Thyroid gland (tissue), 4 donors: ENCODE results near the gene LIG3. TPM values are rescaled to one million over a fixed set of nuclear protein-coding genes. Genes with fewer than 3 reads are reported as not detected.
"Not testable (repeated sequence)": the region's sequence is repeated elsewhere in the genome, so short reads cannot be mapped to it uniquely, and the experiment has no call there.

Source experiments
- DNase-seq, 2 donors: peaks; one replicate each; pipeline ENCODE4 v3.0.0-alpha.2; 2019
- H3K27ac ChIP-seq, 3 donors: fragments of 200-600 bp; sonication (generic); 1 replicate in 2 of 3; 2 replicates in 1 of 3; pipeline ENCODE4 v1.5.1; 2016 to 2019; ENCODE audit warnings: mild to moderate bottlenecking in 1 of 3, moderate library complexity in 1 of 3
- H3K27me3 ChIP-seq: fragments of 200-600 bp; sonication (generic); one replicate; pipeline ENCODE4 v1.5.1; 2019
- H3K36me3 ChIP-seq, 2 donors: fragments of 200-600 bp; sonication (generic); one replicate each; pipeline ENCODE4 v1.5.1; 2016 to 2019
- H3K4me1 ChIP-seq, 2 donors: fragments of 200-600 bp; sonication (generic); one replicate each; pipeline ENCODE4 v1.5.1; 2017 to 2019
- H3K4me3 ChIP-seq, 3 donors: fragments of 200-600 bp; sonication (generic); replicated peaks in 1 of 3; 1 replicate in 2 of 3; 2 replicates in 1 of 3; pipeline ENCODE4 v1.5.1; 2016; ENCODE audit warnings: mild to moderate bottlenecking in 1 of 3
- H3K9me3 ChIP-seq: fragments of 200-600 bp; sonication (generic); one replicate; pipeline ENCODE4 v1.5.1; 2017
- POLR2A ChIP-seq, 2 donors: fragments of 450-650 bp; IDR thresholded peaks; one replicate each; pipeline ENCODE4 v1.6.1; 2017; ENCODE audit warnings: antibody characterized with exemption in 2 of 2, mild to moderate bottlenecking in 2 of 2, moderate library complexity in 1 of 2
- WGBS, 2 donors: methylation state at CpG; one replicate each; pipeline ENCODE4 v1.1.5; 2017; 5-methylcytosine and 5-hydroxymethylcytosine counted together
- intact Hi-C: fragments of 100-400 bp; cut with DNase I; formaldehyde crosslinking; loops from one replicate; pipeline ENCODE4 v1.15.1; 2023
- total RNA-seq, 4 donors: library from RNA; depleted of rRNA; stranded (reverse); fragments of >200 nt; gene quantifications; one replicate each; pipeline ENCODE4 v1.2.3, GENCODE V29; 2016
- TF ChIP-seq, protein P1 (sequence below), 6 experiments: fragments of 200-600 bp in 3 of 6; fragments of 450-650 bp in 3 of 6; sonication (generic) in 3 of 6; IDR thresholded peaks; one replicate each; pipeline ENCODE4 v1.5.1; 2016 to 2019; ENCODE audit warnings: antibody characterized with exemption in 6 of 6, mild to moderate bottlenecking in 2 of 6, inconsistent platforms in 1 of 6, moderate library complexity in 1 of 6

The LIG3 gene
- total RNA-seq, 4 donors from 2014 or later, result 34.5 to 103 (median 46.7) TPM

DNA sequence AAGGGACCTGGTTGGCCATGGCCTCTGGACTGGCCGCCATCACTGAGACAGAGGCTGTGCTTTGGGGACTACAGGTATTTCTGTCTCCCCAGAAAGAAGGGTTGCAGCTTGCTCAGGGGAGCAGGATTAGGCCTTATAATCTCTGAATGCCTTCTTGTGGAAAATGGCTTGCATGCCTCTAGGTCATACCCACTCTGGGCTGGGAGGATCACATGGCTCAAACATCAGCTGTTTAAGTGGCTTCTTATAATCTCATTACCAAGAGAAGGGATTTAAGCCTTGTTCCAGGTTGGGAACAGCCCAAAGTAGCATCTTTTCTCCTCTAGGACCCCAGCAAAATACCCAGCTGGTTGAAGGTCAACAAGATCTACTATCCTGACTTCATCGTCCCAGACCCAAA, 19.1 kb downstream of the LIG3 start:
- H3K27me3 ChIP-seq, result no peaks in the 10 kb centered on the region
- no peak for TF ChIP-seq POLR2A (IDR thresholded peaks at IDR 0.05)
- TF ChIP-seq, protein P1, sequence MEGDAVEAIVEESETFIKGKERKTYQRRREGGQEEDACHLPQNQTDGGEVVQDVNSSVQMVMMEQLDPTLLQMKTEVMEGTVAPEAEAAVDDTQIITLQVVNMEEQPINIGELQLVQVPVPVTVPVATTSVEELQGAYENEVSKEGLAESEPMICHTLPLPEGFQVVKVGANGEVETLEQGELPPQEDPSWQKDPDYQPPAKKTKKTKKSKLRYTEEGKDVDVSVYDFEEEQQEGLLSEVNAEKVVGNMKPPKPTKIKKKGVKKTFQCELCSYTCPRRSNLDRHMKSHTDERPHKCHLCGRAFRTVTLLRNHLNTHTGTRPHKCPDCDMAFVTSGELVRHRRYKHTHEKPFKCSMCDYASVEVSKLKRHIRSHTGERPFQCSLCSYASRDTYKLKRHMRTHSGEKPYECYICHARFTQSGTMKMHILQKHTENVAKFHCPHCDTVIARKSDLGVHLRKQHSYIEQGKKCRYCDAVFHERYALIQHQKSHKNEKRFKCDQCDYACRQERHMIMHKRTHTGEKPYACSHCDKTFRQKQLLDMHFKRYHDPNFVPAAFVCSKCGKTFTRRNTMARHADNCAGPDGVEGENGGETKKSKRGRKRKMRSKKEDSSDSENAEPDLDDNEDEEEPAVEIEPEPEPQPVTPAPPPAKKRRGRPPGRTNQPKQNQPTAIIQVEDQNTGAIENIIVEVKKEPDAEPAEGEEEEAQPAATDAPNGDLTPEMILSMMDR (IDR thresholded peaks at IDR 0.05), result no peak
- peaks cover 43 to 62% of the 10 kb centered on the region in 2 donors for H3K4me1 ChIP-seq
- no peaks in the 10 kb centered on the region for H3K36me3 ChIP-seq
- H3K9me3 ChIP-seq, result no peaks in the 10 kb centered on the region
- no peak overlapping the region for H3K4me3 ChIP-seq
- intact Hi-C loops, result loop anchor here (5.0 kb wide), 1 partner anchor 93 kb away; no protein-coding TSS in a partner anchor
- H3K27ac ChIP-seq, result peak overlapping the region; percentile 91 to 97 (median 95)
- DNase-seq, result no peak
- WGBS, 2 donors, result 93 to 94% methylated on average over 2 of the region's 2 CpGs

DNA sequence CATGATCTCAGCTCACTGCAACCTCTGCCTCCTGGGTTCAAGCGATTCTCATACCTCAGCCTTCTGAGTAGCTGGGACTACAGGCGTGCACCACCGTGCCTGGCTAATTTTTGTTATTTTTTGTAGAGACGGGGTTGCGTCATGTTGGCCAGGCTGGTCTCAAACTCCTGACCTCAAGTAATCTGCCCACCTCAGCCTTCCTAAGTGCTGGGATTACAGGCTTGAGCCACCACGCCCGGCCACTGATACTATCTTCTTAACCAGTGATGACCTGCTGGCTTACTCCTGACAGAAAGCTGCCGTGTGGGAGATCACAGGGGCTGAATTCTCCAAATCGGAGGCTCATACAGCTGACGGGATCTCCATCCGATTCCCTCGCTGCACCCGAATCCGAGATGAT, 20.7 kb downstream of the LIG3 start:
- 88 to 93% methylated on average over 14 of the region's 14 CpGs for WGBS, 2 donors
- Histone ChIP-seq H3K27ac (peak overlapping the region; percentile 87 to 97 (median 91)), H3K4me1 (peaks cover 43 to 62% of the 10 kb centered on the region in 2 donors)
- DNase-seq, intact Hi-C loops, H3K9me3 ChIP-seq, H3K4me3 ChIP-seq, H3K27me3 ChIP-seq, H3K36me3 ChIP-seq: not testable (repeated sequence)

DNA sequence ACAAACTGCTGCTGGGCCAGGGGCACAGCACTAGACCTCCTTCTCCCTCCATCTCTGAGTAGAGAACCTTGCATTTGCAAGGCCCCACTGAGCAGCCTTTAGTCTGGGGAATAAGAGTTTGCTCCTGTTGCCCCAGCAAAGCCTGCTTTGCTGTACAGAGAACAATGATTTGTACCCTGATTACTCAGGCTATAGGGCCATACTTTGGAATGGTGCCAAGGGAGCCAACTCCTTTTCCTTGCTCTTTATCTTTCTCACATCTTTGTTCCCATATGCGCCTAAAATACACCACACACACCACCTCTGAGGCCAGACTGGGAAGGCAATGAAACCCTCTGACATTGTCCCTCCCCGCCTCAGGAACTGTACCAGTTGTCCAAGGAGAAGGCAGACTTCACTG, 21.2 kb downstream of the LIG3 start:
- H3K27ac ChIP-seq, result peak overlapping the region; percentile 87 to 97 (median 91)
- peaks cover 43 to 60% of the 10 kb centered on the region in 2 donors for H3K4me1 ChIP-seq
- H3K4me3 ChIP-seq, result no peak overlapping the region
- H3K27me3 ChIP-seq, result no peaks in the 10 kb centered on the region
- H3K9me3 ChIP-seq, result no peaks in the 10 kb centered on the region
- H3K36me3 ChIP-seq, result peaks cover 0 to 2% of the 10 kb centered on the region in 2 donors
- intact Hi-C loops, result no loop called here
- TF ChIP-seq, protein P1 (IDR thresholded peaks at IDR 0.05), result no peak
- no peak for TF ChIP-seq POLR2A (IDR thresholded peaks at IDR 0.05)
- WGBS, 2 donors, result 93 to 94% methylated on average over 2 of the region's 2 CpGs
- no peak for DNase-seq

DNA sequence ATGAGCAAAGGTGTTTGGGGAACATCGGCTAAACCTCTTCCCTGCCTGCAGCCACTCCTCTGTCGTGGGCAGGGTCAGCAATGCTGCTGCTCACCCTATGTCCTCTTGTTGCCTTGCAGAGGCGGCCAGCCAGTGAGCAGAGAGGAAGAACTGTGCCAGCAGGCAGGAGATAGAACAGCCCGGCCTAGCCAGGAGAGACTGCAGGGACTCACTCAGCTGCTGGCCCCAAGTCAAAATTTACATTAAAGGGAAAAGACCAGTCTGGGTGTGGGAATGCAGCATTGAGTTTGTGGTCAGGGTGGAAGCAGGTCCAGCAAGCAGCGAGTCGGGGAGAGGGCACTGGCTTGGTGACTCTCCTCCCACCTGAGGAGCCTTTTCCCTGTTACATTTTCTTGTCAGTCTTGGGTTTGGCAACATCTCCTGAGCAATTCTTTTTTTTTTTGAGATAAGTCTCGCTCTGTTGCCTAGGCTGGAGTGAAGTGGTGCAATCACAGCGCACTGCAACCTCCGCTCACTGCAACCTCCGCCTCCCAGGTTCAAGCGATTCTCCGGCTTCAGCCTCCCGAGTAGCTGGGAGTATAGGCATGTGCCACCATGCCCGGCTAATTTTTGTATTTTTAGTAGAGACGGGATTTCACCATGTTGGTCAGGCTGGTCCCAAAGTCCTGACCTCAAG, 22.7 kb downstream of the LIG3 start:
- Histone ChIP-seq H3K27me3 (no peaks in the 10 kb centered on the region), H3K27ac (peak overlapping the region; percentile 87 to 97 (median 91)), H3K4me3 (no peak overlapping the region), H3K9me3 (no peaks in the 10 kb centered on the region), H3K4me1 (peaks cover 33 to 53% of the 10 kb centered on the region in 2 donors), H3K36me3 (peaks cover 0 to 4% of the 10 kb centered on the region in 2 donors)
- TF ChIP-seq, protein P1 (IDR thresholded peaks at IDR 0.05), result peak in 1 of 6 experiments; percentile 5
- peak in 1 of 2 donors; percentile 68 for TF ChIP-seq POLR2A (IDR thresholded peaks at IDR 0.05)
- 47 to 55% methylated on average over 15 of the region's 15 CpGs for whole genome bisulfite sequencing, 2 donors
- intact Hi-C loops, result no loop called here
- DNase-seq, result peak; percentile 76 to 82

DNA sequence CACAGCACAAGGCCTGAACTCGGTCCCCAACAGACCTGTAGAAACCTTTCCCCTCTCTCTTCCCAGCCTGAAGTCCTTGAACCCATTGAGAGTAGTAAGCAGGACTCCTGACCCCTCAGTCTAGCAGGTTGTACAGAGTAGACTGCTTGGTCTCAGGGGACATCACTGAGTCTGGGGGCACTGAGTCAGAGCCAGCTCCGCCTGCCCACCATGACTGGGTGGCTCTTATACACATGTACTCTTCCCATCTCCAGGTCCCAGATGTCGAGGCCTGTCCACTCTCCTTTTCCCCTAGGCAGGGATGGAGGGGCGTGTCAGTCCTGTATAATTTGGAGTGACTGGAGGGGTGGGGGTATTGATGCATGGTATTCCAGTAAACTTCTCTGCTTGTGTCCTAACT, 23.5 kb downstream of the LIG3 start:
- no peaks in the 10 kb centered on the region for H3K27me3 ChIP-seq
- intact Hi-C loops, result no loop called here
- DNase-seq, result no peak
- peak overlapping the region; percentile 87 to 97 (median 91) for H3K27ac ChIP-seq
- 92 to 93% methylated on average over 4 of the region's 4 CpGs for WGBS, 2 donors
- no peak overlapping the region for H3K4me3 ChIP-seq
- H3K9me3 ChIP-seq, result no peaks in the 10 kb centered on the region
- no peak for TF ChIP-seq POLR2A (IDR thresholded peaks at IDR 0.05)
- TF ChIP-seq, protein P1 (IDR thresholded peaks at IDR 0.05), result no peak
- peaks cover 0 to 4% of the 10 kb centered on the region in 2 donors for H3K36me3 ChIP-seq
- peaks cover 25 to 45% of the 10 kb centered on the region in 2 donors for H3K4me1 ChIP-seq
